ENCODE measurements around the gene RBMY1D. TPM values are rescaled to one million over a fixed set of nuclear protein-coding genes. Genes with fewer than 3 reads are reported as not detected.

Gene RBMY1D
- polyA plus RNA-seq, 2 donors = not detected

Other genes starting within 250 kb of the RBMY1D start
- not detected for gene RBMY1E, start 23.5 kb upstream of the RBMY1D start, polyA plus RNA-seq